HG03025 (cell line): ENCODE measurements around the gene CDKN2C.
"Not testable (repeated sequence)": the region's sequence is repeated elsewhere in the genome, so short reads cannot be mapped to it uniquely, and the experiment has no call there.

ENCODE experiments used
- ATAC-seq: cut with Tn5 transposase; IDR thresholded peaks from one replicate; pipeline ENCODE4 v1.9.1; 2021; ENCODE audit warnings: mild to moderate bottlenecking, moderate library complexity; ENCODE audit not compliant: unreplicated experiment, low FRiP score

Gene CDKN2C

GRCh38 chr1:50978144-50978851 is 8.3 kb downstream of the CDKN2C start:
- peak; percentile 41 for ATAC-seq

GRCh38 chr1:50978852-50979781 is 9.1 kb downstream of the CDKN2C start:
- no peak for ATAC-seq

- no peak for ATAC-seq
These were observed 9.9 kb downstream of the CDKN2C start for GRCh38 chr1:50979937-50980336.

GRCh38 chr1:50980505-50980904 is 10.5 kb downstream of the CDKN2C start:
- ATAC-seq: no peak

- no peak for ATAC-seq
These were observed 11.7 kb downstream of the CDKN2C start for GRCh38 chr1:50981741-50982140.

- no peak for ATAC-seq
These were observed 12.6 kb downstream of the CDKN2C start for GRCh38 chr1:50982611-50983010.

GRCh38 chr1:50983219-50983802 is 13.3 kb downstream of the CDKN2C start:
- ATAC-seq: no peak

GRCh38 chr1:50985094-50985493 is 15.0 kb downstream of the CDKN2C start:
- ATAC-seq: no peak

GRCh38 chr1:50986653-50987052 is 16.6 kb downstream of the CDKN2C start:
- no peak for ATAC-seq

GRCh38 chr1:50989694-50990093 is 19.6 kb downstream of the CDKN2C start:
- ATAC-seq: no peak

GRCh38 chr1:50992532-50993318 is 22.7 kb downstream of the CDKN2C start:
- no peak for ATAC-seq

GRCh38 chr1:50993645-50994044 is 23.6 kb downstream of the CDKN2C start:
- ATAC-seq: no peak

- no peak for ATAC-seq
These were observed 25.0 kb downstream of the CDKN2C start for GRCh38 chr1:50994997-50995396.

- no peak for ATAC-seq
These were observed 25.6 kb downstream of the CDKN2C start for GRCh38 chr1:50995651-50996050.

- no peak for ATAC-seq
These were observed 26.0 kb downstream of the CDKN2C start for GRCh38 chr1:50996083-50996482.

GRCh38 chr1:50999375-50999774 is 29.3 kb downstream of the CDKN2C start:
- ATAC-seq: not testable (repeated sequence)

GRCh38 chr1:51000160-51000559 is 30.1 kb downstream of the CDKN2C start:
- ATAC-seq: no peak

- no peak for ATAC-seq
These were observed 30.6 kb downstream of the CDKN2C start for GRCh38 chr1:51000651-51001050.

GRCh38 chr1:51002516-51002915 is 32.5 kb downstream of the CDKN2C start:
- no peak for ATAC-seq

GRCh38 chr1:51005549-51005948 is 35.5 kb downstream of the CDKN2C start:
- ATAC-seq: not testable (repeated sequence)
